Breast epithelium (tissue), 4 donors: Measurements from ENCODE around the gene KRIT1. TPM values are rescaled to one million over a fixed set of nuclear protein-coding genes. Genes with fewer than 3 reads are reported as not detected.
A peak's percentile ranks its signal among the peaks of the same experiment; 100 is the strongest.
"Not testable (repeated sequence)": the region's sequence is repeated elsewhere in the genome, so short reads cannot be mapped to it uniquely, and the experiment has no call there.

Experiments
- DNase-seq, 2 donors: peaks; one replicate each; pipeline ENCODE4 v3.0.0-alpha.2; 2019; ENCODE audit warnings: low spot score in 2 of 2
- H3K27ac ChIP-seq, 2 donors: fragments of 200-600 bp; sonication (generic) in 1 of 2; one replicate each; pipeline ENCODE4 v1.5.1; 2016 to 2019; ENCODE audit warnings: mild to moderate bottlenecking in 1 of 2
- H3K27me3 ChIP-seq, 2 donors: fragments of 200-600 bp; sonication (generic) in 1 of 2; one replicate each; pipeline versions ENCODE4 v1.5.1 to v1.6.0; 2017 to 2019; ENCODE audit warnings: control low read depth in 1 of 2, mild to moderate bottlenecking in 1 of 2
- H3K36me3 ChIP-seq: fragments of 200-600 bp; one replicate; pipeline ENCODE4 v1.5.1; 2019
- H3K4me1 ChIP-seq, 2 donors: fragments of 200-600 bp; sonication (generic); one replicate each; pipeline ENCODE4 v1.5.1; 2016 to 2019; ENCODE audit warnings: control low read depth in 1 of 2
- H3K4me3 ChIP-seq, 3 donors: fragments of 200-600 bp; sonication (generic); 1 replicate in 2 of 3; 2 replicates in 1 of 3; pipeline ENCODE4 v1.5.1; 2016 to 2019; ENCODE audit warnings: mild to moderate bottlenecking in 3 of 3, moderate library complexity in 2 of 3
- H3K9me3 ChIP-seq, 2 donors: fragments of 200-600 bp; sonication (generic) in 1 of 2; one replicate each; pipeline ENCODE4 v1.5.1; 2016 to 2019; ENCODE audit warnings: control low read depth in 1 of 2
- POLR2A ChIP-seq: fragments of 450-650 bp; IDR thresholded peaks from one replicate; pipeline ENCODE4 v1.6.1; 2016; ENCODE audit warnings: antibody characterized with exemption, mild to moderate bottlenecking, moderate library complexity
- POLR2AphosphoS5 ChIP-seq, 3 donors: sonication (generic); formaldehyde crosslinking; IDR thresholded peaks; one replicate each; pipeline ENCODE4 v1.6.1; 2017; ENCODE audit warnings: antibody characterized with exemption in 3 of 3
- intact Hi-C: fragments of 100-400 bp; cut with DNase I; formaldehyde crosslinking; loops from one replicate; pipeline ENCODE4 v1.15.1; 2023; ENCODE audit warnings: low total_unique reads
- total RNA-seq, 3 donors: library from RNA; depleted of rRNA; stranded (reverse); fragments of >200 nt; gene quantifications; one replicate each; pipeline ENCODE4 v1.1.0, GENCODE V29; 2016
- TF ChIP-seq, protein P1 (sequence below), 3 donors: fragments of 450-650 bp; IDR thresholded peaks; one replicate each; pipeline ENCODE4 v1.5.1; 2016 to 2017; ENCODE audit warnings: antibody characterized with exemption in 3 of 3, mild to moderate bottlenecking in 3 of 3, moderate library complexity in 3 of 3

Gene KRIT1
- total RNA-seq, 3 donors from 2014 or later = 64.6 to 95.7 (median 74.6) TPM

DNA sequence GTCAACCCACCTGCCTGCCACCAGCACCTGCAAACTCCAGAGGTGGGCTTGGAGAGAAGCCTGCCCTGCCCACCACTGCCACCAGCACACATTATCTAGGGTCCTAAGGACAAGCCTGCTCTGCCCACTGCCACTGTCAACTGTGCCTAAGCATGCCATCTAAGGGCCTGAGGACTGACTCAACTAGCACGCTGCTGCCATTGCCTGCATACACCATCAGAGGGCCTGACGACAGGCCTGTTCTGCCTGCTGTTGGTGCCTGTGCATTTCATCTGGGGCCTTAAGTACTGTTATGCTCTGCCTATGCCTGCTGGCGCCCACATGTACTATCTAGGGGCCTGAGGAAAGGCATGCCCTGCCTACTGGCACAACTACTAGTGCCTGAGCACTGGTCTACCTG, 39.7 kb downstream of the KRIT1 start:
- no peak overlapping the region for H3K4me3 ChIP-seq
- H3K4me1 ChIP-seq = no peaks in the 10 kb centered on the region
- no peaks in the 10 kb centered on the region for H3K27me3 ChIP-seq
- H3K27ac ChIP-seq = no peak overlapping the region
- TF ChIP-seq POLR2AphosphoS5 (IDR thresholded peaks at IDR 0.05) = no peak
- intact Hi-C loops = no loop called here
- DNase-seq = no peak
- H3K36me3 ChIP-seq = no peaks in the 10 kb centered on the region
- peaks cover 4 to 11% of the 10 kb centered on the region in 2 donors for H3K9me3 ChIP-seq

DNA sequence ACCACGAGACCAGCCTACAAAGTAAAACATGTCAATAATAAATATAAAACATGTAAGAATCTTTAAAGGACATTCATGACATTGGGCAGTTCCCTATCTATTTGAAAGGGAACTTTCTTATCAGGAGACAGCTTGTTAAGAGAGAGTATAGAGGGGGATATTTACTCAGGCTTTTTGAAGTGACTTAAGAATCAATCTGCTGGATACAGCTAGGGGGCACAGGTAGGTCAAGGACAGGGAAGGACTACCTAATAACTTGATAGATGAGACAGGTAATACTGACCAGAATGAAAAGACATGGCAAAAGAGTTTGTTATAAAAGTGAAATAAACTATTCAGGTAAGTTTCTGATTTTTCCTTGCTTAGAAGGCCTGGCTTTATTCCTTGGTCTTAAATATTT, 44.9 kb downstream of the KRIT1 start:
- Histone ChIP-seq H3K9me3 (no peaks in the 10 kb centered on the region), H3K4me1 (no peaks in the 10 kb centered on the region), H3K27ac (no peak overlapping the region), H3K4me3 (no peak overlapping the region), H3K27me3 (no peaks in the 10 kb centered on the region), H3K36me3 (no peaks in the 10 kb centered on the region)
- no peak for DNase-seq
- TF ChIP-seq POLR2A = no peak
- no peak for TF ChIP-seq POLR2AphosphoS5 (IDR thresholded peaks at IDR 0.05)
- TF ChIP-seq, protein P1, sequence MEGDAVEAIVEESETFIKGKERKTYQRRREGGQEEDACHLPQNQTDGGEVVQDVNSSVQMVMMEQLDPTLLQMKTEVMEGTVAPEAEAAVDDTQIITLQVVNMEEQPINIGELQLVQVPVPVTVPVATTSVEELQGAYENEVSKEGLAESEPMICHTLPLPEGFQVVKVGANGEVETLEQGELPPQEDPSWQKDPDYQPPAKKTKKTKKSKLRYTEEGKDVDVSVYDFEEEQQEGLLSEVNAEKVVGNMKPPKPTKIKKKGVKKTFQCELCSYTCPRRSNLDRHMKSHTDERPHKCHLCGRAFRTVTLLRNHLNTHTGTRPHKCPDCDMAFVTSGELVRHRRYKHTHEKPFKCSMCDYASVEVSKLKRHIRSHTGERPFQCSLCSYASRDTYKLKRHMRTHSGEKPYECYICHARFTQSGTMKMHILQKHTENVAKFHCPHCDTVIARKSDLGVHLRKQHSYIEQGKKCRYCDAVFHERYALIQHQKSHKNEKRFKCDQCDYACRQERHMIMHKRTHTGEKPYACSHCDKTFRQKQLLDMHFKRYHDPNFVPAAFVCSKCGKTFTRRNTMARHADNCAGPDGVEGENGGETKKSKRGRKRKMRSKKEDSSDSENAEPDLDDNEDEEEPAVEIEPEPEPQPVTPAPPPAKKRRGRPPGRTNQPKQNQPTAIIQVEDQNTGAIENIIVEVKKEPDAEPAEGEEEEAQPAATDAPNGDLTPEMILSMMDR (IDR thresholded peaks at IDR 0.05) = no peak
- intact Hi-C loops = no loop called here

DNA sequence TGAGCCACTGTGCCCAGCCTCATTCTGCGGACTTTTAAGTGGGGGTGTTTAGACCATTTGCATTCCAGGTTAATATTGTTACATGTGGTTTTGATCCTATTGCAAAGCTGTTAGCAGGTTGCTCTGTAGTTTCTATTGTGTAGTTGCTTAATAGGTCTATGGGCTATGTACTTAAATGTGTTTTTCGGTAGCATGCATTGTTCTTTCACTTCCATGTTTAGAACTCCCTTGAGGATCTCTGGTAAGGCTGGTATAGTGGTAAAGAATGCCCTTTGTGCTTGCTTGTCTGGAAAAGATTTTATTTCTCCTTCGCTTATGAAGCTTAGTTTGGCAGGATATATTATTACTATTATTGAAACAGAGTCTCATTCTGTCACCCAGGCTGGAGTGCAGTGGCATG, 53.4 kb downstream of the KRIT1 start:
- TF ChIP-seq POLR2A = no peak
- TF ChIP-seq, protein P1 (IDR thresholded peaks at IDR 0.05) = no peak
- no peak for TF ChIP-seq POLR2AphosphoS5 (IDR thresholded peaks at IDR 0.05)
- intact Hi-C loops = no loop called here
- no peaks in the 10 kb centered on the region for H3K27me3 ChIP-seq
- no peak overlapping the region for H3K27ac ChIP-seq
- H3K9me3 ChIP-seq = peaks cover 6 to 14% of the 10 kb centered on the region in 2 donors
- no peak for DNase-seq
- H3K4me3 ChIP-seq = no peak overlapping the region
- H3K4me1 ChIP-seq = no peaks in the 10 kb centered on the region
- H3K36me3 ChIP-seq = no peaks in the 10 kb centered on the region

DNA sequence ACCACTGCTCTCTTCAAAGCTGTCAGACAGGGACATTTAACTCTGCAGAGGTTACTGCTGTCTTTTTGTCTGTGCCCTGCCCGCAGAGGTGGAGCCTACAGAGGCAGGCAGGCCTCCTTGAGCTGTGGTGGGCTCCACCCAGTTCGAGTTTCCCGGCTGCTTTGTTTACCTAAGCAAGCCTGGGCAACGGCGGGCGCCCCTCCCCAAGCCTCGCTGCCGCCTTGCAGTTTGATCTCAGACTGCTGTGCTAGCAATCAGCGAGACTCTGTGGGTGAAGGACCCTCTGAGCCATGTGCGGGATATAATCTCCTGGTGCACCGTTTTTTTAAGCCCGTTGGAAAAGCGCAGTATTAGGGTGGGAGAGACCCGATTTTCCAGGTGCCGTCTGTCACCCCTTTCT, 56.5 kb downstream of the KRIT1 start:
- DNase-seq, intact Hi-C loops, H3K4me3 ChIP-seq, H3K27me3 ChIP-seq, H3K4me1 ChIP-seq, H3K27ac ChIP-seq, H3K36me3 ChIP-seq: not testable (repeated sequence)
- H3K9me3 ChIP-seq = peaks cover 6 to 14% of the 10 kb centered on the region in 2 donors

DNA sequence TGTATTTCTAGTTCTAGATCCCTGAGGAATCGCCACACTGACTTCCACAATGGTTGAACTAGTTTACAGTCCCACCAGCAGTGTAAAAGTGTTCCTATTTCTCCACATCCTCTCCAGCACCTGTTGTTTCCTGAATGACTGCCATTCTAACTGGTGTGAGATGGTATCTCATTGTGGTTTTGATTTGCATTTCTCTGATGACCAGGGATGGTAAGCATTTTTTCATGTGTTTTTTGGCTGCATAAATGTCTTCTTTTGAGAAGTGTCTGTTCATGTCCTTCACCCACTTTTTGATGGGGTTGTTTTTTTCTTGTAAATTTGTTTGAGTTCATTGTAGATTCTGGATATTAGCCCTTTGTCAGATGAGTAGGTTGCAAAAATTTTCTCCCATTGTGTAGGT, 61.4 kb downstream of the KRIT1 start:
- intact Hi-C loops, H3K36me3 ChIP-seq, H3K4me3 ChIP-seq, H3K9me3 ChIP-seq, H3K27me3 ChIP-seq, H3K4me1 ChIP-seq, H3K27ac ChIP-seq, DNase-seq: not testable (repeated sequence)

DNA sequence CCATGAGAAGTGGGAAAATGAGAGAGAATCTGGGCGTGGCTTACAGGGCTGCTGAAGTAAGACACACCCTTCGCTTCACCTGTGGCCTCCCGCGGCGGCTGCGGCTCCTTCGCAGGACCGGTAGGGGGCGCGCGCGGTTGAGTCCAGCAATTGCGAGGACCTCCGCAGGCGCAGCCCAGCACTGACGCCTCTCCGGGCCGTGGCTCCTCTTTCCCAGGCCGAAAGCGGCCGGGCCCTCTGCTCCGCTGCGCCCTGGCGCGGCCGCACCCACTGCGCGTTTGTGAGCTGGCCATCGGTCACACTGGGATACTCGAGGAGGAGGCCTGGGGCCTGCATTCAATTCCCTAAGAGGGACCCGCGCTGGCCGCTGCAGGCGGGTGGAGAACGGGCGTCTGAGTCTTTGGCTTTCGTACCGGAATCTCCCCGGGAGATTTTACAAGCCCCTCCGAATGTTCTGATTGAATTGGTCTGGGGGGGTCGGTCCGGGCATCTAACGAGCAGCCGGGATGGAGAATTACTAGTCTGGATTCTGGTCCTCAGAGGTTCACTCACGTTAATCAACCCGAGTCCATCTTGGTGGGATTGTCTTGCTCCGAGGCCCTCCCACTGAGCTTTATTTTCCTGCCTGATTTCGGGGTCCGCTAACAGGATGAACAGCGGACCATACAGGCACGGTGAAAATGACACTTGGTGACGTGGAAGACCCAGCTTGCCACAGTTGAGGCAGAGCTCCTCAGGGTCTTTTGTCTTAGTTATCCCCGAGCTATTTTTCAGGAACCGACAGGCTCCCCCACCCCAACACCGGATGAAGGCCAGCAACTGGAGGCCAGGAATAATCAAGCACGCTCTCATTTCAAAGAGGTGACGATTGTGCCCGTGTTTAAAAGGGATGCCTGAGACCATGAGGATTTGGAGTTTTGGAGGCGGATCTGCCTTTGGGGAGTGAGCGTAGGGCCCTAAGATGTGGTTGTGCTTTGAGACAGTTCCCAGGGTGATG, 66.5 kb downstream of the KRIT1 start, which contains the start of gene LRRD1:
Gene LRRD1, minus strand, starts transcription at position 215 of the 997 bp plus-strand sequence. CDS start 13,940 bp downstream, outside the sequence.
- intact Hi-C loops = no loop called here
- peak within 1 kb of the TSS; percentile 51 to 72 (median 66) for H3K4me3 ChIP-seq
- no peaks in the 10 kb centered on the region for H3K9me3 ChIP-seq
- TF ChIP-seq, protein P1 (IDR thresholded peaks at IDR 0.05) = peak; percentile 87 to 94 (median 93)
- TF ChIP-seq POLR2AphosphoS5 (IDR thresholded peaks at IDR 0.05) = peak; percentile 19 to 55 (median 51)
- no peak for TF ChIP-seq POLR2A
- no peaks in the 10 kb centered on the region for H3K36me3 ChIP-seq
- H3K27ac ChIP-seq = peak within 1 kb of the TSS; percentile 87 to 91
- no peaks in the 10 kb centered on the region for H3K27me3 ChIP-seq
- peaks cover 0 to 4% of the 10 kb centered on the region in 2 donors for H3K4me1 ChIP-seq
- peak; percentile 86 to 95 for DNase-seq
